GM19351 (cell line): ENCODE data around the gene OXT.

ENCODE experiments used
- ATAC-seq: cut with Tn5 transposase; IDR thresholded peaks from one replicate; pipeline ENCODE4 v1.9.1; 2021; ENCODE audit warnings: mild to moderate bottlenecking, moderate library complexity; ENCODE audit not compliant: unreplicated experiment

Gene OXT

DNA sequence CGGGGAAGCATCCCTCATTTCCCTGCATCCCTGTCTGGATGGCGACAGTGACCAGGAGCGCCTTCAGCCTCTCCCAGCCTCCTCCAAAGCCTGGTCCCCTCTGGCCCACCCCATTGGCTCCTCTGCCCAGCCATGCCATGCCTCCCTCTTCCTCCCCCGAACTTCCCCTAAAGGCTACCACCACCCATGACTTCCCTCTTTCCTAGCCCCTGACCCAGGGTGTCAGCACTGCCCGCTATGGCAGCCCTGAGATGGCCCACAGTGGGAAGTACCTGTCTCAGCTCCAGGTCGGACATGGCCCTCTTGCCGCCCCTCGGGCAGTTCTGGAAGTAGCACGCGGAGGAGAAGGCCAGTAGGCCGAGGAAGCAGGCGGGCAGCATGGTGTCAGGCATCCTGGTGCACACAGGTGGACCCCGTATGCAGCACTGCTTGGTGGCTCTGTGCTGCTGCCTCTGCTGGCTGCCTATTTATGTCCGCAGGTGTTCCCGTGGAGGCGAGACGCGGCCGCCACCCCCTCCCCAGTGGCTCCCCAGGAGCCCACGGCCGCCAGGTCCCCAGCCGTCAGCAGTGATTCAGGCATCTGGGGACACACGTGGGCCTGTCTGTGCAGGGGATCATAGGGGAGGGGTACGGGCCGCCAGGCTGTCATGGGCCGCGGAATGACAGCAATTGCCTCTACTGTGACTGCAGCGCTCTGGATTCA is 13.0 kb downstream of the OXT start, which contains the start of gene AVP:
AVP (minus strand) TSS at position 442 of the 703 bp plus-strand sequence; CDS start at position 392, 50 bp downstream.
- no peak for ATAC-seq

DNA sequence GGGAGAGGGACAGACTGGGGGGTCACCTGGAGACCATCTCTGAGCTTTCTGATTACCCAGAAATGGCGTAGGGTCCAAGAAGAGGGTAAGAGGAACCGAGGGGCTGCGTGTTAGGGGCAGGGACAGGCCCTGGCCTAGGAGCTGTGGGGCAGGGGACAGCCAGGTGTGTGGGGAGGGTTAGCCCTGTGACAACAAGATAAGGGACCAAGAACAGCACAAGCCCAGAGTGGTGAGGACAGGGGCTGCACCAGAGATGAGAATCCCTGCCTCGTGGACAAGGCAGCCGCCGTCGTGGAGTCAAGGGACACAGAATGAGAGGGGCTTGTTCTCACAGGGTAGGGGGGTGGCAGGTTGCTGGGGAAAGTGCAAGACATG is 13.6 kb downstream of the OXT start:
- ATAC-seq, result no peak

DNA sequence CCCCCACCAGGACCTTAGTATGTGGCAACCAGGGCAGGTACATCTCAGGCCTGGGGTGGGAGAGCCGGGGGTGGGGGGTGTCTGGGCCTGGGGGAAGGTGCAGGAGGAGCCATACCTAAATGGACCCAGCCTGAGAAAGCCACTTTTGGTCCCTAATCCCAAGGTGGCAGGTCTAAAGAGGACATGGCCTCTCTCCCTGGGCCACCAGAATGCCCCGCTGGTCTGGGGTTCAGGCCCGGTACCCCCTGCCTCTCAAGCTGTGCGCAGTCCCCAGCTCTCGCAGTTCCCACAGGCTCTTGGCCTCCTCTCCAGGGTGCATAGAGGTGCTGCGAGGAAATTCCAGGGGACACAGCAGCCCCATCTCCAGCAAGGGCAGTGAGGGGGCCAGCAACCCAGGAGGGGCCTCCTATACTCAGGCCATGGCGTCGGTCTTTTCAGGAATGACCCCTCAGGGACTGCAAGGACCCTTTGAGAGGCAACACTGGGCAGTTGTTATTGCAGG is 14.2 kb downstream of the OXT start:
- no peak for ATAC-seq

DNA sequence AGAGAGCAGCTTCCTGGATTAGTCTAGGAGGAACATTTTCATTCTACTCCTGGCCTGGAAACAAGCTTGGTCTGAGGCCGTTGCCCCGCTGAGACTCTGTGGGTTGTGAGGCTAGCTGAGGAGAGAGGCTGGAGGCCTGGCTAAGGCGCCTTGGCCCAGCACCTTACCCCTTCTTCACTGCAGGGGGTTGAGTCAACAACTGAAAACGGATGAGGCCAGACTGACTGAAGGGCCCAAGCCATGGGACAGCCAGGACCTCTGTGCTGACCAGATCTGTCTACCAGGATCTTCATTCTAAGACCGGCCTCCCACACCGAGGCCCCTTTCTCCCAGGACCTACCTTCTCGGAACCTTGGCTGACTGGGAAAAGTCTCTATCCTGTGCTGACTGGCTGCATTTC is 16.6 kb downstream of the OXT start:
- ATAC-seq, result no peak

DNA sequence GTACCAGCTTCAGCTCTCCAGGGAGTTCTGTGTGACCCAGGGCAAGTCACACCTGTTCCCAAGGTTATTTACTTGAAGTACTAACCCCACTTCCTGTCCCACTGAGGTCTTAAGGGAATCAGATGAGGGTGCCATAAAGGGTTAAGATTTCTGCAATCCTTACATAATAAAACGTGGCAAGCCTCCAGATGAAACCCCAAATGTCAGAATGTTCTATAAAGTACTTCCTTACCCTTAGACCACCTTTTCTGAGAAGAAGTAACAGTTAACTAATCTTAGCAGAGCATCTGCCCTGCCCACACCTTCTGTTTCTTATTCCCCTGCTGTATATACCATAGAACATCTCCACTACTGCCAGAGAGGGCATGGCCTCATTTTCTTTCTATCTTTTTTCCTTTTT is 19.1 kb downstream of the OXT start:
- ATAC-seq, result no peak

DNA sequence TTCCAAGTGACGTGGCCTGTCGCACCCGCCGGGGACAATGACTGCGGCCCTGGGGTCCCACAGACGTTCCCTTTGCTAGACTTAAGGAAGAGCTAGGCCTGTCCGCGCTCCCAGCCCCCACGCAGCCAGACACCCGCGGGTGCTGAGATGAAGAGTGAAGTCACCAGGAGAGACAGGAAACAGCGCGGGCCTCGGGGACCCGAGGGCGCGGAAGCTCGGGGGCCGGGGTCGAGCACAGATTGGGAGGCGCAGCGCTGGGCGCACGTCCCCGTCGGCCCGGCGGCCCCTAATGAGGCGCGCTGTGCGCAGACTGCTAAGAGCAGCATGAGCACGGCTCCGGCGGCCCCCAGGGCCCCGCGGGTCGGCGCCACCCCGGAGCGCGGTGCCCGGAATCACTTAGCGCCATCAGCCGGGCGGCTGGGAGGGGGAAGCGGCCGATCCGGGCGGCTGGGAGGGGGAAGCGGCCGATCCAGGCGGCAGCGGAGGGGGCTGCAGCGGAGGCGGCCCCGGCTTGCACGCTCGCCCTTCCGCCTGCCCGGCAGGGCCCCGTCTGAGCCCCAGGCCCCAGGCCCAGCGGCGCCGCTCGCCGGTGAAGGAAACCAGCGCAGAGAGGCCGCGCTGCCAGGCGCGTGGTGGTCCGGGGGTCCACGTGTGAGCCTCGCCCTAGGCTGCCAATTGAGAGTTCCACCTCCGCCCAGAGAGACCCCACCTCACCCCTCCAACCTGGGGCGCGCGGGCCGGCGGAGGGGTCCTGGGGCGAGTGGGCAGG is 21.4 kb downstream of the OXT start:
- ATAC-seq, result no peak

DNA sequence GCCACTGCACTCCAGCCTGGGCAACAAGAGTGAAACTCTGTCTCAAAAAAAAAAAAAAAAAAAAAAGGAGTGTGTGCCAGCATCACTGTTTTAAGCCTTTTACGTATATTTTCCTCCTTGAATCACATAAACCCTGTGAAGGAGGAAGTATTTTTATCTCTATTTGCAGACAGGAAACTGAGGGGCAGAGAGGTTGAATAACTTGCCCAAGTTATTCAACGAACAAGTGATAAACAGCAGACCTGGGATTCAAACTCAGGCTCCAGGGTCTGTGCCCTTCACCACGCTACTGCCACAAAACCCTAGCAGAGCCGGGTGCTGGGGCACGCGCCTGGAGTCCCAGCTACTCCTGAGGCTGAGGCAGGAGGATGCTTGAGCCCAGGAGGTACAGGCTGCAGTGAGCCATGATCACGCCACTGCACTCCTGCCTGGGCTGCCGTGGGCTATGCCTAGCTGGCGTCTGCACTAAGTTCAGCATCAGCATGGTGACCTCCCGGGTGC is 22.5 kb downstream of the OXT start:
- no peak for ATAC-seq

DNA sequence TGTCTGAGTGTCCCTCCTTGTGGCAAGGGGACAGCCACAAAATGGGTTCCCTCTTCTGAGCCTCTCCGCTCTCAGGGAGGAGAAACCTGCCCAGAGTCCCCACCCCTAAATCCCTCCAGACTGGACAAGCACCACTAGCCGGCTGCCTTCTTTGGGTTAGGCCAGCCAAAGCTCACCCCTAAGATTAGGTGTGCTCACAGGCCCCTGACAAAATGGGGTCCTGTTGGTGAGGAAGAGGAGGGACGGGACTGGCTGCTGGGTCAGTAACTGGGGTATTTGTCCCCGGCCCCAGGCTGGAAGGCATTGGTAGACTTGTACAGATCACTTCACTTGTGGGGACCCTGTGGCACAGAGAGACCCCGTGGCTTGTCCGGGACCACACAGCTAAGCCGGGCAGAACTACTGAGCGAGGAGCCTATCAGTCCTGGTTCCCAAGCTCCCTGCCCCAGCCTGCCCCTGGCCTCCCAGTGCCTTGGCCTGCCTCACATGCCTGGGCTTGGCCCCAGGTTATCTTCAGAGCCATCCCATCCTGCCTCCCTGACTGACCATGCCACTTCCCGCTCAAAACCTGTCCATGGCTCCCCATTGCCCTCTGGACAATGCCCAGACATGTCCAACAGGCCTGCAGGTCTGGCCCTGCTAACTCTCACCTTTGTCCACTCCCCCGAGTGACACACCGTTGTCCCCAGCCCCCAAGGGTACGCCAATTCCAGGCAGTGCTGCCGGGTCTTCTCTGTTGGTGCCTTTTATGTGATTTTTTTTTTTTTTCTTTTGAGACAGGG is 23.6 kb downstream of the OXT start:
- ATAC-seq, result no peak

DNA sequence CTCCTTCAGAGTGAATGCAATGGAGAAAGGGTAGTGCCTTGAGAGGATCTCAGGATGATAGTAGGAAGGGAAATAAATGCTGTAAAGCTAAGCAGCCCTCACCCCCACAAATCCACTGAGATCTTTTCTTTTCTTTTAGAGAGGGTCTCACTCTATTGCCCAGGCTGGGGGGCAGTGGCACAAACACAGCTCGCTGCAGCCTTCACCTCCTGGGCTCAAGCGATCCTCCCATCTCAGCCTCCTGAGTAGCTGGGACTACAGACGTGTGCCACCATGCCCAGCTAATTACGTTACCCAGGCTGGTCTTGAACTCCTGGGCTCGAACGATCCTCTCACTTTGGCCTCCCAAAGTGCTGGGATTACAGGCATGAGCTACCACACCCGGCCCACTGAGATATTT is 29.1 kb downstream of the OXT start:
- ATAC-seq, result no peak

DNA sequence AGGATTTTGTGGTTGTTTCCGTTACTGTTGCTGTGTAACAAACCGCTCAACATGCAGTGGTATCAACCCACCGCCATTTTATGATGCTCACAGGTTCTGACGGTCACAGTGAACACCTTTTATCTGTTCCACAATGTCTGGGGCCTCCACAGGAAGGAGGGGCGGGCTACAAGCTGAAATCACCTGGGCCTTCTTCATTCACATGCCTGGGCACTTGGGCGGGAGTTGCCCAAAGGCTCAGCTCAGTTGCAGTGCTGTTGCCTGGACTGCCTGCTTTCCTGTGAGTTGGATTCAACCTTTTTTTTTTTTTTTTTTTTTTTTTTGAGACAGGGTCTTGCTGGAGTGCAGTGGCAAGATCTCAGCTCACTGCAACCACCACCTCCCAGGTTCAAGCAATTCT is 29.8 kb downstream of the OXT start:
- no peak for ATAC-seq

DNA sequence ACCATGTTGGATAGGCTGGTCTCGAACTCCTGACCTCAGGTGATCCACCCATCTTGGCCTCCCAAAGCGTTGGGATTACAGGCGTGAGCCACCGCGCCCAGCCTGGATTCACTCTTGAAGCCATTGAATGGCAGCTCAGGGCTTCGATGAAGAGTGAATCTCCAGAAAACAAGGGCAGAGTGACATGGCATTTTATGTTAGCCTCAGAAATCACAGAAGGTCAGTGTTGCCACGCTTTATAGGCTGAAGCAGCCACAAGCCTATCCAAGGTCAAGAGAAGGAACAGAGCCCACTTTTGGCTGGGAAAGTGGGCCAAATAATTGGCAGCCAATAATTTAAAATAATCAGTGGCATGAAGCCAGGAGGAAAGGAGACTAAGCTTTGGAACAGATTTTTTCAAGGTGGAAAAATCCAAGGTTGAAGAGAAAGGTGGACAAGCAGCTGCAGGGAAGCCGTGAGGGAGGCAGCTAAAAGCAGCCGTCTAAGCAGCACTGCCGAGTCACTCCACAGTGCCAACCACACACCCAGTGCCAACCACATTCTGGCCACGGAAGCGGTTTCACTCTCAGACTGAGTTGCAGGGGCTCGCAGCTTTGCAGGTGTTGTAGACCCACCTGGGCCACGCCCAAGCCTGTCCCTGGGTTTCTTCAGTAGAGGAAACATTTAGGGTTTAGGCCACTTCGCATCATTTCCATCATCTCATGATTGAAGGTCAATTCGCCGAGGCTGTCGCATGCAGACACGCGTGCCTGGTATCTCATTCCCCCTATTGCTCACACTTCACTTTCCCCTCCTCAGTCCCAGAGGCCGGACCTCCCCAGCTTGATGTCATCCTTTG is 30.5 kb downstream of the OXT start:
- ATAC-seq, result no peak

DNA sequence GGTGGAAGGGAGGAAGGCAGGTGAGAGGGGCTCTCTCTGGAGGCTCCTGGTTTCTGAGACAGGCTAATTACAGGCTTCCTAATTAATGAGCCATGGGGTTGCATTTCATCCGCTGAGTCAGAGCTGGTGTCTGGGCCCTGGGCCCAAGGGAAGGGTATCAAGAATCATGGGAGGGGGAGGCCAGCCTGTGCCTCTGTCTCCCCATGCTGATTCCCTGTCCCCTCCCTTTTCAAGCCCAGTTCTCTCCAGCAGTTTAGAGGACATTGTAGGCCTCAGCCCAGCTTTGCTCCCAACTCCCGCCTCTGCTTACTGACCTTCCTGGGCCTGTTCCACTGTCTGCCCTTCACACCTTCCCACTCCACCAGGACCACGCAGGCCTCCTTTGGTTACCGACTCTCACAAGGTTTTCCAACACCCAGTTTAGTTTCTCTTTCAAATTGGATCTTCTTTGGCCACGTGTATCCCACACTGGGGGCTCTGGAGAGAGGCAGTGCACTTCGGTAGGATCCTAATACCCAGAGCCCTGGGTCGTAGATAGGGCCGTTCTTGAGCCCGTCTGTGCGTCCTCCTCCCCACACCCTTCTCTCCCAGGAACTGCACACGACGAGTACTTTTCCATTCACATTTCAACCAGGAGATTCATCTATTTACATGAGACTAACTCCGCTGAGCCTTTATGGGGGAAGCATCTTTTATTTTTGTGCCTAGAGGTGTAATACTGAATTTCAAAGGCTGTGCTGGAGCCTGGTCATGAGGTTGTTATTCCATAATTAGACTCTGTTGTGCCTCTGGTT is 31.4 kb downstream of the OXT start:
- ATAC-seq, result no peak

DNA sequence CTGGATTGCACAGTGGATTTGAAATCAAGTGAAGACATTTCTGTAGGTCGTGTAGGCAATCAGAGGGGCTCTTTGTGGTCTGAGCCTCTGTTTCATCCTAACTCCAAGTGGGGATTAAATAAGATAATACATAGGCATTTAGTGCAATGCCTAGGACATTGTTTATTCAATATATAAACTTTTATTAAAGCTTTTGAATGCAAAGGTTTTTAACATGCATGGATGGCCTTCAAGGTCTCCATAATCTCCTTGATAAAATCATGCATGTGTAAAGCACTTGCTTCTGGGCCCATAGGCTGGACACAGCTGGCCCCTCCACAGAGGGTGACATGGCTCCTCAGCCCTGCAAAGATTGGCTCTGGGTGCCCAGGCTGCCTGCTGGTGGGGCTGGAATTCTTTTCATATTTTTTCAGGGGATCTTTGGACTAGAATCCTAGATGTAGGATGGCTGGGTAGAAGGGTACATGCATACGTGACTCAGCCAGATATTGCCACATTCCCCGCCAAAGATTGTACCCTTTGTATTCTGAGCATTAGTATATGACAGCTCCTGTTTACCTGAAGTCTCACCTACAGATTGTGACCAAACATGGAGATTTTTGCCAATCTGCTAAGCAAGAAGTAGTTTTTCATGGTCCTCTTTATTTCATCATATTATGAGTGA is 32.1 kb downstream of the OXT start:
- no peak for ATAC-seq

DNA sequence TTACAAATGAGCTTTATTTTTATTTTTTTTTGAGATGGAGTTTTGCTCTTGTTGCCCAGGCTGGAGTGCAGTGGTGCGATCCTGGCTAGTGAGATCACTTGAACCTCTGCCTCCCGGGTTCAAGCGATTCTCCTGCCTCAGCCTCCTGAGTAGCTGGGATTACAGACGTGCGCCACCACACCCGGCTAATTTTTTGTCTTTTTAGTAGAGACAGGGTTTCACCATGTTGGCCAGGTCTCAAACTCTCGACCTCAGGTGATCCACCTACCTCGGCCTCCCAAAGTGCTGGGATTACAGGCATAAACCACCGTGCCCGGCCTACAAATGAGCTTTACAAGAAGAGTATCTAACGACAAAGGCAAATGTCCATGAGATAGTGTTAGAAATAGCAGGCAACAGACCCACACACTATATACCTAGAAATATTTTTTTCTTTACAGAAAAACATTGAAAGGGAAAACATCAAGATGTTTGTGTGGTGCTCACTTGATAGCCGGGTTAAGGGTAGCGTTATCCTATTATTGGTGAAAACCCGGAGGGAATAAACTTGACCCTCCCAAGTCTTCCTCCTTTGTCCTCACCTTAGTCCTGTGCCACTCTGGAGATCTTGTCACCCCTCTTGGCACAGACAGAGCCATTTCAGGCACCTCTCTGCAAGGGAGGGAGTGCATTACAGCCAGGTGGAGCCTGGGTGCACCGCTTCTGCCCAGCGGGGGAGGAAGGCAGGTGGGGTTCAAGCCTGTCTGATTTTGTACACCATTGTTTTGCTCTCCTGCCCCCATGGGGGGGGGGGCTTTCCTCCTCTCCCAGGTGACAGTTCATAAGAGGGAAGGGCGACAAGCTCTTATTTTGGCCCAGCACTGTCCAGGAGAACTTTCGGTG is 34.1 kb downstream of the OXT start:
- ATAC-seq, result no peak

DNA sequence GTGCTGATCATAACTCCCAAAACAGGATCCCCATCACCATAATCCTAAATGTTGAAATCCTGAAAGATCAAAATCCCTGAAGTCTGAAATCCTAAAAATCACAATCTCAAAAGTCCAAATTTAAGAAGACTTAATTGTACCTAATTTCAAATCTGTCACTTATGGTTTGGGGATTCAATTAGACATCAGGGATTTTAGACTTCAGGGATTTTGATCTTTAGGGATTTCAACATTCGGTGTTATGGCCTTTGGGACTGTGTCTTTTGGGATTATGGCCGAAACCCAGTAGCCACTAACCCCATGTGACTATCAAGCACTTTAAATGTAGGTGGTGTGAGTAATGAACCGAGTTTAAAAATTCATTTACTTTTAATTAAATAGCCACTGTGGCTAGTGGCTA is 34.8 kb downstream of the OXT start:
- ATAC-seq, result no peak

DNA sequence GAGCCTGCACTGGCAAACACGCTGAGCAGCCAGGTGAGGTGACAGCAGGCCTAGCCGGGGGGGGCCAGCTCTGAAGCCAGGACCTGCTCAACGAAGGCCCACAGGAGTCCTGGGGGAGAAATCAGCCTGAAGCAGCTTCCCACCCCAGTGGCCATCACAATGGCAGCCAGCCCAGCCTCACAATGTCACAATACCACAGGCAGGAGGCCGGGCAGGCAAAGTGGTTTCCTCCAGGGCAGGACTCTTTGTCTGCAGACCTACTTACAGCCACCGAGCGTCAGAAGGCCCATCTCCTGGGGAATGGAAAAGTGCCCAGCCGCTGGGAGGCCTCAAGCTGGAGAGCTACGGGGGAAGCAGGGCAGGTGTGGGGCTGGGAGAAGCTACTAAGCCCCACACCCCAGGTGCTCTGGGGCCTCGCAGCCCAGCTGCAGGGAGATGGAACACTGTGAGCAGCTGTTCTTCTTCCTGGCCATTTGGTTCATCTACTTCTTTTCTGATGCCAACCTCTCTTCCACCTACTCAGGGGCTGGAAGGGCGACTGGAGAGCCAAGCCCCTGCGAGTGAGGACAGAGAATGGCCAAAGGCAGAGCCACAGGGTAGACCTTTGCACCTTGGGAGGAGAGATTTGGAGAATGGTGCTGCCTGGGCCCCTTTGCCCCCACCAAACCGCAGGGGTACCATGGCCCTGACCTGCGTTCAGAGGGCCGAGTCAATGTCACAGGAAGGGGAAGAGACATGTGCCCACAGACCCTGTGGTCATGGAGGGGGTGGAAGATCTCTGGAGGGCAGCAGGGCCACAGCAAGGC is 35.4 kb downstream of the OXT start:
- no peak for ATAC-seq

DNA sequence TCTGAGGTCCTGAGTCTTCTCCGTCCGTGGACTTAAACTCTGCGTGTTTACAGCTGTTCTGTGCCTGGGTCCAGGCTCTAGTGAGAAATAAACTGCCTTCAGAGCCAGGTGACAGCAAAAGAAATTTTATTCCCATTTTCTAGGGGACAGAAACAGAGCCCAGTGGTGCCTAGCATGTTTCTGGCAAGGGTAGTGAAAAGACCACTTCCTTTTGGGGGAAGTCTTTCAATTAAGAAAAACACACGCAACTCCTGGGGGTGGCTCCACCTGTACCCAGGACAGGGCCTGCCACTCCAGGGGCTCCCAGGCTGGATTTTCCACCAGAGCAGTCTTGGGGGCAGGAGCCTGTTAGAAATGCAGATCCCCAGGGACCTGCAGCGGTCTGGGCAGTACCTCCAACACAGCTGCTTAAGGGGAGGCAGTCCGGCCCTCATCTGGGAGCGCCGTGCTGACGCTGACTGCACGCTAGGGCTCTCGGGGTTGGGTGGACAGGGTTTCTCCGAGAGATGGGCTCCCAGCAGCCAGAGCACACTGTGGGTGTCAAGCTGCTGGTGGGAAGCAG is 36.1 kb downstream of the OXT start:
- no peak for ATAC-seq
